CD4-positive, alpha-beta T cell treated with Interleukin-10 for 1 hour (primary cell): ENCODE measurements around the gene PSMD9.
"Not testable (repeated sequence)": the region's sequence is repeated elsewhere in the genome, so short reads cannot be mapped to it uniquely, and the experiment has no call there.

Source experiments
- DNase-seq: peaks from one replicate; pipeline ENCODE4 v3.0.0-alpha.2; 2020

The PSMD9 gene

GRCh38 chr12:121874071-121874470, 14.5 kb upstream of the PSMD9 start:
- DNase-seq = no peak

DNA sequence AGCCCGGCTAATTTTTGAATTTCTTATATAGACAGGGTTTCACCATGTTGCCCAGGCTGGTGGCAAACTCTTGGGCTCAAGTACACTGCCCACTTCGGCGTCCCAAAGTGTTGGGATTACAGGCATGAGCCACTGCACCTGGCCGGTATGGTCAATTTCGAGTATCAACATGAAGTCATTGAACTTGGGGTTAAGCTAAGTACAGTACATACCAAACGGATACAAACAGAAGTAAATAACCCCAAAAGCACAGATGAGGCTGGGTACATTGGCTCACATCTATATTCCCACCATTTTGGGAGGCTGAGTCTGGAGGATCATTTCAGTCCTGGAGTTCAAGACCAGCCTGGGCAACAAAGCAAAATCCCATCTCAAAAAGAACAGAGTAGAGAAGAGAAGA, 13.0 kb upstream of the PSMD9 start:
- no peak for DNase-seq

DNA sequence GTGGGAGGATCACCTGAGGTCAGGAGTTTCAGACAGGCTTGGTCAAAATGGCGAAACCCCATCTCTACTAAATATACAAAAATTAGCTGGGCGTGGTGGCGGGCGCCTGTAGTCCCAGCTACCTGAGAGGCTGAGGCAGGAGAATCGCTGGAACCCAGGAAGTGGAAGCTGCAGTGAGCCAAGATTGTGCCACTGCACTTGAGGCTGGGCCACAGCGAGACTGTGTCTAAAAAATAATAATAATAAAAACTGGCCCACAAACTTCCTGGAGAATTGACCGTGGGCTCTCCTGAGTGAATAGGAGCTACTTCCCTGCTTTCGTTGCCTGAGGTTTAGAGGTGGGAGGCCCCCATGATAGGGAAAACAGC, 12.5 kb upstream of the PSMD9 start:
- not testable (repeated sequence) for DNase-seq

GRCh38 chr12:121883315-121883660, 5.3 kb upstream of the PSMD9 start:
- DNase-seq = no peak

- not testable (repeated sequence) for DNase-seq
These were observed 3.5 kb upstream of the PSMD9 start for GRCh38 chr12:121885129-121885528.

DNA sequence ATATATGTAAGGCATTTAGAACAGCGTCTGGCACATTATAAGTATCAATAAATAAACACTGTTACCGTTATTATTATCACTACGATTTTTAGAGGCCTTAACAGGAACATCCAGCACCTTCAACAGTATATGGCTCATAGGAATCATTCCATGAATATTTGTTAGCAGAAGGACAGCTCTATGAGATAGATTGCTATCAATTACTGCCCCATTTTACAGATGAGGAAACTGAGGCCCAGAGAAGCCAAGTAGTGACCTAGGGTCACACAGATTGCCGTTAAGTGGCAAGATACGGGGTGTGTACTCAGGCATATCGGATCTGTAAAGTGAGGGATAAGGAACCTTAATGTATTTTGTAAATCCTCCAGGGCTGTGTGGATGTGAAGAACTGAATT, 510 bp upstream of the PSMD9 start:
- no peak for DNase-seq

DNA sequence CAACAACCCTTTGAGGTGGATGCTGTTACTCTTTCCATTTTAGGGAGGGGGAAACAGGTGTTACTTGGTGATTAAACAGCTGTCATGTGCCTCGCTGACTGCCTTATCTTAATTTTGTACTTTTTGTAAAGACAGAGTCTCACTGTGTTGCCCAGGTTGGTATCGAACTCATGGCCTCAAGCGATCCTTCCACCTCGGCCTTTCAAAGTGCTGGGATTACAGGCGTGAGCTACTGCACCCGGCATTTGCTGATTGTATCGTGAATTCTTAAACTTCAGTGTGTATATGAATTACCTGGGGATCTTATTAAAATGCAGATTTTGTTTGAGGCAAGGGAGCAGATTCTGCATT, 659 bp downstream of the PSMD9 start:
- DNase-seq = no peak

GRCh38 chr12:121889661-121890060, 1.1 kb downstream of the PSMD9 start:
- DNase-seq = not testable (repeated sequence)

- no peak for DNase-seq
These were observed 4.3 kb downstream of the PSMD9 start for GRCh38 chr12:121892673-121893561.

DNA sequence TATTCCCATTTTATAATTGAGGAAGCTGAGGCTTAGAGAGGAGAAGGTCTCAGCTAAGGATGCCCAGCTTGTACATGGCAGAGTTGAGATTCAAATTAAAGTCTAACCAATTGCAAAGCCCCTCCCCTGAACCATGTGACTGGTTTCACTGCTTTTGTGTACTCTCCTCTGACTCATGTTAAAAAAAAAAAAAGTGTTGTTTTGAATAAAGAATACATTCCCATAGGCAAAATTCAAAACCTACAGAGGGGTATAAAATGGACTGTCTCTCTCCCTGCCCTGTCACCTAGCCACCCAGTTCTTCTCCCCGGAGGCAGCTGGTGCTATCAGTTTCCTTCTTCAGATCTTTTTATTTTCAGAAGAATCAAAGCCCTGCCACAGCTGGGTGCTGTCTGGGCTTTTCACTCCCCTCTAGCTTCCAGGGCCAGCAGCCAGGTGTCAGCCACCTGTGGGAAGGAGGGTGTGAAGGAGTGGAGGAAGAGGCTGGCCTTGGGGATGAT, 5.4 kb downstream of the PSMD9 start:
- DNase-seq = no peak

GRCh38 chr12:121894633-121895032, 6.0 kb downstream of the PSMD9 start:
- no peak for DNase-seq

- no peak for DNase-seq
These were observed 9.7 kb downstream of the PSMD9 start for GRCh38 chr12:121898287-121898686.

DNA sequence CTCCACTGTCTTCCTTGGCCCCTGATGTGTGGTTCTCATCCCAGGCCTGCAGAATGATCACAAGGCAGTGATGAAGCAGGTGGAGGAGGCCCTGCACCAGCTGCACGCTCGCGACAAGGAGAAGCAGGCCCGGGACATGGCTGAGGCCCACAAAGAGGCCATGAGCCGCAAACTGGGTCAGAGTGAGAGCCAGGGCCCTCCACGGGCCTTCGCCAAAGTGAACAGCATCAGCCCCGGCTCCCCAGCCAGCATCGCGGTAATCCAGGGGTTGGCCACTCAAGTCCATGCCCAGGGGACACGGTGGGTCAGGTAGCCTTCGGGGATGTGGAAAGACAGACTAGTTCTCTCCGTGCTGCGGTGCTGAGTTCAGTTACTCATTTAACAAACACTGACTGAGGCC, 11.0 kb downstream of the PSMD9 start:
- DNase-seq = no peak

GRCh38 chr12:121903202-121903601, 14.6 kb downstream of the PSMD9 start:
- no peak for DNase-seq

DNA sequence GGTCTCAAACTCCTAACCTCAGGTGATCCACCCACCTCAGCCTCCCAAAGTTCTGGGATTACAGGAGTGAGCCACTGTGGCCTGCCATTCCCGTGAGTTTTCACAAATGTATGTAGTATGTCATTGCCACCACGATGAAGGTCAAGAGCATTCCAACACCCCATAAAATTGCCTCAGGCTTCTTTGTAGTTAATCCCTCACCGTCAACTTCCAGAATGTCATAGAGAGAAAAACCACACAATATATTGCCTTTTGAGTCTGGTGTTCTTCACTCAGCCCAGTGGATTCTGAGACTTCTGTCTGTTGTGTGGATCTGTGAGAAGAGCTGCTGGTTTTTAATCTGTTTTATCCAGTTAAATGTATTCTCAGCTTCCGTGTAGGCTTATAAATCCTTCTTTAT, 17.2 kb downstream of the PSMD9 start:
- DNase-seq = no peak

DNA sequence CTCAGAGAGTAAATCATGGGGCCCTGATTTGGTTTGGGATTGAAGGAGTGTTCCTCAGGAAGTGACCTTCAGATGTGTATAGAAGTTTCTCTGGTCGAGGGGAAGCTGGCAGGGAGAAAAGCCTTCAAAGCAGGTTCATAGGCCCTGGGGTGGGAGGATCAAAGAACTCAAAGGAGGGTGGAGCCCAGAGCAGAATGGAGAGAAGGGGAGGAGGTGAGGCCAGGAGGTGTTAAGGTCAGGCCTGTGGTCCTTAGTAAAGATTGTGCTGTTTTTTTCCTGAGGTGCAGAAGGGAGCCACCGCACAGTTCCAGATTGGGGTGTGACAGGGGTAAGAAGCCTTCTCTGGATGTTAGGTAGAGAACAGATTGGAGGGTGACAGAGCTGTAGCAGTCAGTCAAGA, 20.1 kb downstream of the PSMD9 start:
- DNase-seq = no peak

- no peak for DNase-seq
These were observed 23.4 kb downstream of the PSMD9 start for GRCh38 chr12:121911824-121912585.

DNA sequence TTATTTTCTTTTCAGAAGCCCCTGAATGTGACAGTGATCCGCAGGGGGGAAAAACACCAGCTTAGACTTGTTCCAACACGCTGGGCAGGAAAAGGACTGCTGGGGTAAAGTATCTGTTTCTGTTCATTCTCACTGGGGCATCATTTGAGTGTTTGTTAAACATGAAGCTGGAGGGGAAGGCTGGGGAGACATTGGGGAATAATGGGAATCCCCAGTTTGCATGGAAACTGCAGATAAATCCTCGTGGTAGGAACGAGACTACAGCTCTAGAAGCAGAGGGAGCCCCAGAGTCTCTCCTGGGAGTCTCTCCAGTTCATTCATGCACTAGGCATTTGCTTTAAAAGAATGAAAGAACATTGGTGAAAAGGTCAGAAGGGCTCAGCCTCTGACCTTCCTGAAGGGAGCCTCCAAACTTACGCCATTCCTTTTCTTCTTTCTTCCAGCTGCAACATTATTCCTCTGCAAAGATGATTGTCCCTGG, 27.3 kb downstream of the PSMD9 start:
- no peak for DNase-seq

- DNase-seq = no peak
These were observed 28.1 kb downstream of the PSMD9 start for GRCh38 chr12:121916719-121917118.

- peak; percentile 95 for DNase-seq
These were observed 29.5 kb downstream of the PSMD9 start, which contains the start of gene CFAP251 for GRCh38 chr12:121917950-121918678. Gene CFAP251, plus strand, starts transcription at chr12:121918592. Its CDS starts 2,714 bp downstream, at chr12:121921306.

DNA sequence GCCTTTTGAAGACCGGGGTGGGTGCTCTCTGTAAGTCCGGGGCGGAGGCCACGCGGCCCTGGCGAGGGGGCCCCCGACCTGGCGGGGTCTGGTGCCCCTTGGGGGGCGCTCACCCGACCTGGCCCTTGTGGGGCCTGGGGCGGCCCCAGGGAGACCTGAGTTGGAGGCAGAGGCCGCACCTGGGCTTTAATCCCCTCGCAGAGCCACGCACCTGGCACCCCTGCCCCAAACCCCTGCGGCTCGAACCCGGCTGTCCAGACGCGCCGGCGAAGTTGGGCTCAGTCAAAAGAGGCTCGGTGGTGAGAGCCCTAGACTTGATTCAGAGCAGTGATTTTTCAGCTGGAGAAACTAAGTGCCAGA, 30.1 kb downstream of the PSMD9 start:
- DNase-seq = no peak

DNA sequence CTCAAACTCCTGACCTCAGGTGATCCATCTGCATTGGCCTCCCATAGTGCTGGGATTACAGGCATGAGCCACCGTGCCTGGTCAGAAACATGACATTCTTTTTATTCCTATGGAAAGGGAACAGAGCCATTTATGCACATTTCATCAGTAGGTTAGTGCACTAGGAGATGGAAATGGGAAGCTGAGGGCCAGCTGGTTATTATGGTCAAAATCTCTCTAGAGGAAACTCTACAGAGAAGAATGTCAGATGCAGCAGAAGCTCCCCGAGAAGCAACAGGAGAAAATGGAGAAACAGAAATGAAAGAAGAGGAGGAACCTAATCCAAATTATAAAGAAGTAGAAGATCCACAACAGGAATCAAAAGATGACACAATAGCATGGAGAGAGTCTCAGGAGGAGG, 32.5 kb downstream of the PSMD9 start:
- no peak for DNase-seq

DNA sequence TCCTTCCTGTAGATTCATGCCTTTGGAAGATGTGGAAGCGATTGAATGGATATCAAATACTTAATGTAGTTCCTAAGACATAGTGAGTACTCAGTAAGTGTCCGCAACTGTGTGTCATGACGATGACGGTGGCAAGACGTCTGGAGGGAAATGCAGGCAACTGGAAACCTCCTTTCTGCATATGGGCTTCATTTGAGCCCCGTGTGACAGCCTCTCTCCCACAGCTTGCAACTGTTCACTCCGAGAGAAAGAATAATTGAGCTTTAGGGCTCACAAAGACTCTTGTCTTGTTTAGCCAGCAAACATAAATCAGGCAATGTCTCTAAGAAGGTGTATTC, 36.7 kb downstream of the PSMD9 start:
- DNase-seq = no peak
